Kidney glomerular epithelial cell (primary cell): Measurements from ENCODE around the gene PLP2.
"Not testable (repeated sequence)": the region's sequence is repeated elsewhere in the genome, so short reads cannot be mapped to it uniquely, and the experiment has no call there.

Experiments used
- DNase-seq: peaks from one replicate; lab custom pipeline; 2025; lab: John Stamatoyannopoulos, UW

Gene PLP2

GRCh38 chrX:49171752-49172279 lies at the start of gene PLP2:
PLP2 (plus strand) TSS chrX:49171898; CDS start chrX:49172001, 103 bp downstream.
- peak; percentile 38 for DNase-seq

GRCh38 chrX:49122499-49122898 lies 49.2 kb upstream of the PLP2 start:
- DNase-seq, result no peak

- DNase-seq, result not testable (repeated sequence)
Measured at GRCh38 chrX:49127742-49128258, 43.9 kb upstream of the PLP2 start.

GRCh38 chrX:49129427-49129826 lies 42.3 kb upstream of the PLP2 start:
- no peak for DNase-seq

- DNase-seq, result not testable (repeated sequence)
Measured at GRCh38 chrX:49132275-49132674, 39.4 kb upstream of the PLP2 start.

GRCh38 chrX:49133759-49134158 lies 37.9 kb upstream of the PLP2 start:
- DNase-seq, result no peak

GRCh38 chrX:49137492-49137891 lies 34.2 kb upstream of the PLP2 start:
- no peak for DNase-seq

GRCh38 chrX:49139713-49140112 lies 32.0 kb upstream of the PLP2 start:
- no peak for DNase-seq

GRCh38 chrX:49142264-49142663 lies 29.4 kb upstream of the PLP2 start:
- DNase-seq, result not testable (repeated sequence)

- not testable (repeated sequence) for DNase-seq
Measured at GRCh38 chrX:49143154-49143553, 28.5 kb upstream of the PLP2 start.

GRCh38 chrX:49147282-49147681 lies 24.4 kb upstream of the PLP2 start:
- DNase-seq, result no peak

GRCh38 chrX:49147936-49148335 lies 23.8 kb upstream of the PLP2 start:
- DNase-seq, result no peak

- not testable (repeated sequence) for DNase-seq
Measured at GRCh38 chrX:49148390-49149100, 23.2 kb upstream of the PLP2 start.

GRCh38 chrX:49149291-49149690 lies 22.4 kb upstream of the PLP2 start:
- DNase-seq, result not testable (repeated sequence)

GRCh38 chrX:49153467-49153866 lies 18.2 kb upstream of the PLP2 start:
- DNase-seq, result no peak

GRCh38 chrX:49155243-49155899 lies 16.3 kb upstream of the PLP2 start:
- DNase-seq, result peak; percentile 24

GRCh38 chrX:49155900-49156837 lies 15.5 kb upstream of the PLP2 start:
- DNase-seq, result peak; percentile 50

GRCh38 chrX:49157194-49157593 lies 14.5 kb upstream of the PLP2 start:
- no peak for DNase-seq

GRCh38 chrX:49160908-49161307 lies 10.8 kb upstream of the PLP2 start:
- DNase-seq, result no peak

GRCh38 chrX:49161632-49162031 lies 10.1 kb upstream of the PLP2 start:
- DNase-seq, result no peak

GRCh38 chrX:49162620-49163019 lies 9.1 kb upstream of the PLP2 start, which contains the start of gene MAGIX:
MAGIX (plus strand) TSS chrX:49162758; CDS start chrX:49162890, 132 bp downstream.
- no peak for DNase-seq
